Astrocyte (in vitro differentiated cells and primary cell): ENCODE measurements around the gene FSD1L.
"Not testable (repeated sequence)": the region's sequence is repeated elsewhere in the genome, so short reads cannot be mapped to it uniquely, and the experiment has no call there.

Experiments used
- CTCF ChIP-seq: IDR thresholded peaks from 2 replicates; pipeline ENCODE4 v1.5.1; 2011; ENCODE audit warnings: low read depth, mild to moderate bottlenecking, inconsistent platforms, low read length, moderate library complexity; ENCODE audit not compliant: insufficient read depth
- EZH2 ChIP-seq: IDR thresholded peaks from 2 replicates; pipeline ENCODE4 v1.6.1; 2012; ENCODE audit warnings: mild to moderate bottlenecking, low read length, inconsistent platforms; ENCODE audit not compliant: insufficient read depth

GRCh38 chr9:105522618-105523385, 75.0 kb downstream of the FSD1L start:
- not testable (repeated sequence) for TF ChIP-seq CTCF, EZH2
